ENCODE measurements around the gene FRMD6.

GRCh38 chr14:51684760-51685159, 33.0 kb downstream of the FRMD6 start:
- TF ChIP-seq EZH2 (IDR thresholded peaks at IDR 0.05) (no peak), CTCF (IDR thresholded peaks at IDR 0.05) (no peak)

Measured in neural progenitor cell (in vitro differentiated cells).